ENCODE results near the gene PSMB7.

PSMB7 gene

GRCh38 chr9:124409410-124409809 lies 5.8 kb downstream of the PSMB7 start:
- no peak for DNase-seq

GRCh38 chr9:124403246-124403645 lies 12.0 kb downstream of the PSMB7 start:
- no peak for DNase-seq

- no peak for DNase-seq
Measured at GRCh38 chr9:124399968-124400940, 15.0 kb downstream of the PSMB7 start.

GRCh38 chr9:124399323-124399967 lies 15.8 kb downstream of the PSMB7 start:
- DNase-seq, result no peak

- DNase-seq, result no peak
Measured at GRCh38 chr9:124398191-124398935, 16.9 kb downstream of the PSMB7 start.

GRCh38 chr9:124395826-124396225 lies 19.4 kb downstream of the PSMB7 start:
- DNase-seq, result no peak

GRCh38 chr9:124394596-124394995 lies 20.6 kb downstream of the PSMB7 start:
- DNase-seq, result peak; percentile 13

GRCh38 chr9:124394167-124394566 lies 21.1 kb downstream of the PSMB7 start:
- no peak for DNase-seq

- no peak for DNase-seq
Measured at GRCh38 chr9:124392871-124393460, 22.3 kb downstream of the PSMB7 start.

- no peak for DNase-seq
Measured at GRCh38 chr9:124392254-124392870, 22.9 kb downstream of the PSMB7 start.

- no peak for DNase-seq
Measured at GRCh38 chr9:124390794-124391658, 24.2 kb downstream of the PSMB7 start.

- DNase-seq, result no peak
Measured at GRCh38 chr9:124389146-124389939, 25.9 kb downstream of the PSMB7 start.

- DNase-seq, result no peak
Measured at GRCh38 chr9:124388275-124389048, 26.8 kb downstream of the PSMB7 start.

GRCh38 chr9:124386201-124386600 lies 29.0 kb downstream of the PSMB7 start:
- DNase-seq, result no peak

- DNase-seq, result no peak
Measured at GRCh38 chr9:124385623-124386022, 29.6 kb downstream of the PSMB7 start.

- no peak for DNase-seq
Measured at GRCh38 chr9:124384846-124385245, 30.4 kb downstream of the PSMB7 start.

GRCh38 chr9:124384210-124384609 lies 31.0 kb downstream of the PSMB7 start:
- no peak for DNase-seq

GRCh38 chr9:124381170-124381945 lies 33.9 kb downstream of the PSMB7 start:
- no peak for DNase-seq

Data from CD4-positive, alpha-beta T cell treated with Interleukin-17A for 1 hour (primary cell).